Colonic mucosa (tissue), 4 donors: ENCODE measurements around the gene SLC25A21. TPM values are rescaled to one million over a fixed set of nuclear protein-coding genes. Genes with fewer than 3 reads are reported as not detected.

Source experiments
- DNase-seq: peaks from one replicate; pipeline ENCODE4 v3.0.0-alpha.2; 2020
- H3K27ac ChIP-seq: fragments of 200-600 bp; one replicate; pipeline ENCODE4 v1.8.0; 2021
- H3K27me3 ChIP-seq: fragments of 200-600 bp; one replicate; pipeline ENCODE4 v1.8.0; 2021
- H3K36me3 ChIP-seq: fragments of 200-600 bp; one replicate; pipeline ENCODE4 v1.8.0; 2021
- H3K4me1 ChIP-seq: fragments of 200-600 bp; one replicate; pipeline ENCODE4 v1.8.0; 2021; ENCODE audit warnings: mild to moderate bottlenecking
- H3K4me3 ChIP-seq: fragments of 200-600 bp; one replicate; pipeline ENCODE4 v1.8.0; 2021
- H3K9ac ChIP-seq, 2 donors: one replicate each; pipeline ENCODE4 v1.7.0; 2013; ENCODE audit warnings: control low read depth in 2 of 2, low read depth in 2 of 2, low read length in 2 of 2
- H3K9me3 ChIP-seq: fragments of 200-600 bp; one replicate; pipeline ENCODE4 v1.8.0; 2021
- CTCF ChIP-seq: fragments of 200-600 bp; IDR thresholded peaks from one replicate; pipeline ENCODE4 v1.8.0; 2022; ENCODE audit warnings: antibody characterized with exemption, mild to moderate bottlenecking
- intact Hi-C: fragments of 100-400 bp; cut with DNase I; formaldehyde crosslinking; loops from one replicate; pipeline ENCODE4 v1.14.1; 2022
- total RNA-seq, 2 donors: library from RNA; stranded (reverse); fragmentation: NEBNext Ultra II Directional in 1 of 2; extraction: Animal tissue kit (Norgen Biotek cat#: 25700) in 1 of 2; gene quantifications; one replicate each; pipeline ENCODE4 v1.2.1, GENCODE V29; 2021
- donor health status: healthy.
- donor health status: DM: no; HTN: no; CAD: no.
- donor health status: DM: no; HTN: no; CAD: no.

Gene SLC25A21
- total RNA-seq, 2 donors from 2014 or later: 0.77 to 0.82 TPM

- H3K27ac ChIP-seq: no peak overlapping the region
- no peaks in the 10 kb centered on the region for H3K4me1 ChIP-seq
- DNase-seq: no peak
- no peak for TF ChIP-seq CTCF
- H3K4me3 ChIP-seq: no peak overlapping the region
- intact Hi-C loops: no loop called here
- H3K9me3 ChIP-seq: no peaks in the 10 kb centered on the region
- no peaks in the 10 kb centered on the region for H3K36me3 ChIP-seq
- no peaks in the 10 kb centered on the region for H3K27me3 ChIP-seq
- no peak overlapping the region for H3K9ac ChIP-seq
Observed at GRCh38 chr14:36975834-36976233, 196.6 kb downstream of the SLC25A21 start.

- TF ChIP-seq CTCF: no peak
- intact Hi-C loops: no loop called here
- H3K9me3 ChIP-seq: no peaks in the 10 kb centered on the region
- no peak for DNase-seq
- H3K4me3 ChIP-seq: no peak overlapping the region
- no peaks in the 10 kb centered on the region for H3K4me1 ChIP-seq
- no peak overlapping the region for H3K9ac ChIP-seq
- H3K36me3 ChIP-seq: no peaks in the 10 kb centered on the region
- no peak overlapping the region for H3K27ac ChIP-seq
- H3K27me3 ChIP-seq: no peaks in the 10 kb centered on the region
Observed at GRCh38 chr14:36974985-36975384, 197.4 kb downstream of the SLC25A21 start.

- Histone ChIP-seq H3K36me3 (no peaks in the 10 kb centered on the region), H3K27me3 (no peaks in the 10 kb centered on the region), H3K9me3 (no peaks in the 10 kb centered on the region), H3K27ac (no peak overlapping the region), H3K9ac (no peak overlapping the region), H3K4me3 (no peak overlapping the region), H3K4me1 (no peaks in the 10 kb centered on the region)
- DNase-seq: no peak
- intact Hi-C loops: no loop called here
- TF ChIP-seq CTCF: no peak
Observed at GRCh38 chr14:36973806-36974442, 198.5 kb downstream of the SLC25A21 start.

GRCh38 chr14:36971263-36971855, 201.0 kb downstream of the SLC25A21 start:
- no peak for DNase-seq
- no peak overlapping the region for H3K4me3 ChIP-seq
- no peak overlapping the region for H3K9ac ChIP-seq
- H3K27ac ChIP-seq: no peak overlapping the region
- no peaks in the 10 kb centered on the region for H3K9me3 ChIP-seq
- no peaks in the 10 kb centered on the region for H3K27me3 ChIP-seq
- intact Hi-C loops: no loop called here
- no peaks in the 10 kb centered on the region for H3K36me3 ChIP-seq
- no peak for TF ChIP-seq CTCF
- no peaks in the 10 kb centered on the region for H3K4me1 ChIP-seq

GRCh38 chr14:36967892-36968555, 204.4 kb downstream of the SLC25A21 start:
- H3K27me3 ChIP-seq: no peaks in the 10 kb centered on the region
- no peak for DNase-seq
- intact Hi-C loops: no loop called here
- no peaks in the 10 kb centered on the region for H3K36me3 ChIP-seq
- no peak for TF ChIP-seq CTCF
- H3K27ac ChIP-seq: no peak overlapping the region
- H3K9ac ChIP-seq: no peak overlapping the region
- no peak overlapping the region for H3K4me3 ChIP-seq
- H3K9me3 ChIP-seq: no peaks in the 10 kb centered on the region
- no peaks in the 10 kb centered on the region for H3K4me1 ChIP-seq
